GM18526 (cell line): ENCODE data around the gene TRPV2.

Source experiments
- POLR2A ChIP-seq: IDR thresholded peaks from 3 replicates; pipeline ENCODE4 v1.6.1; 2011; ENCODE audit not compliant: insufficient read length; ENCODE audit errors: extremely low read depth

The TRPV2 gene

GRCh38 chr17:16428098-16428882 is 12.9 kb downstream of the TRPV2 start:
- no peak for TF ChIP-seq POLR2A

GRCh38 chr17:16429083-16429482 is 13.7 kb downstream of the TRPV2 start:
- TF ChIP-seq POLR2A, result no peak

GRCh38 chr17:16430650-16431049 is 15.3 kb downstream of the TRPV2 start:
- no peak for TF ChIP-seq POLR2A

- TF ChIP-seq POLR2A, result no peak
Measured at GRCh38 chr17:16432017-16432416, 16.6 kb downstream of the TRPV2 start.

GRCh38 chr17:16433514-16433913 is 18.1 kb downstream of the TRPV2 start:
- no peak for TF ChIP-seq POLR2A

- TF ChIP-seq POLR2A, result no peak
Measured at GRCh38 chr17:16434662-16435061, 19.3 kb downstream of the TRPV2 start.

- no peak for TF ChIP-seq POLR2A
Measured at GRCh38 chr17:16435925-16436886, 20.8 kb downstream of the TRPV2 start.

GRCh38 chr17:16437083-16437482 is 21.7 kb downstream of the TRPV2 start:
- TF ChIP-seq POLR2A, result no peak

GRCh38 chr17:16438173-16438556 is 22.8 kb downstream of the TRPV2 start:
- TF ChIP-seq POLR2A, result no peak

GRCh38 chr17:16438557-16439302 is 23.4 kb downstream of the TRPV2 start:
- peak; percentile 95 for TF ChIP-seq POLR2A

GRCh38 chr17:16439303-16439791 is 24.0 kb downstream of the TRPV2 start:
- no peak for TF ChIP-seq POLR2A

GRCh38 chr17:16439811-16440351 is 24.5 kb downstream of the TRPV2 start:
- no peak for TF ChIP-seq POLR2A

- TF ChIP-seq POLR2A, result no peak
Measured at GRCh38 chr17:16440901-16441629, 25.7 kb downstream of the TRPV2 start.

- TF ChIP-seq POLR2A, result no peak
Measured at GRCh38 chr17:16442141-16442540, 26.8 kb downstream of the TRPV2 start.
